ENCODE measurements around the gene HBZ. TPM values are rescaled to one million over a fixed set of nuclear protein-coding genes. Genes with fewer than 3 reads are reported as not detected.
"Not testable (repeated sequence)": the region's sequence is repeated elsewhere in the genome, so short reads cannot be mapped to it uniquely, and the experiment has no call there.

HBZ gene
- total RNA-seq, 1 experiment from 2014 or later = 1.1 TPM

GRCh38 chr16:149024-149660 is 3.3 kb upstream of the HBZ start:
- Histone ChIP-seq H3K4me1 (ENCODE audit: control insufficient read depth, insufficient read depth, low read length) (no peaks in the 10 kb centered on the region), H3K27ac (ENCODE audit: low read length) (no peak overlapping the region), H3K9me3 (ENCODE audit: control insufficient read depth, insufficient read depth, low read depth, low read length) (no peaks in the 10 kb centered on the region), H3K27me3 (ENCODE audit: control insufficient read depth, insufficient read depth, low read length) (no peaks in the 10 kb centered on the region), H3K4me3 (ENCODE audit: low read depth in 2 of 2, low read length in 2 of 2) (no peak overlapping the region), H3K36me3 (ENCODE audit: control insufficient read depth, insufficient read depth, low read length) (no peaks in the 10 kb centered on the region)
- no peak for DNase-seq (ENCODE audit: low read depth, low spot score)
- ChIA-PET POLR2A (interaction anchor here (0.6 kb wide), 1 partner anchor 144 kb away, joined by 13 read pairs; no protein-coding TSS in a partner anchor), CTCF (no interaction called here)
- in situ Hi-C loops (cut with HindIII; ENCODE audit: low pct_unique_long_range_greater_than_20kb, low sequenced_read_pairs) (no loop called here), intact Hi-C loops (cut with micrococcal nuclease; ENCODE audit: unreplicated experiment) (no loop called here)
- BruUV-seq (replicated peaks) = no TSS peak
- no peak for TF ChIP-seq REST (IDR thresholded peaks at IDR 0.05; ENCODE audit: insufficient read depth in 1 of 2, low read depth in 2 of 2, low read length in 1 of 2)
- no peak for ATAC-seq

GRCh38 chr16:153129-153521 is 681 bp downstream of the HBZ start:
- DNase-seq (ENCODE audit: low read depth, low spot score); H3K9me3 ChIP-seq (ENCODE audit: control insufficient read depth, insufficient read depth, low read depth, low read length); intact Hi-C loops (cut with micrococcal nuclease; ENCODE audit: unreplicated experiment); H3K4me3 ChIP-seq (ENCODE audit: low read depth in 2 of 2, low read length in 2 of 2); POLR2A ChIA-PET; CTCF ChIA-PET; H3K27ac ChIP-seq (ENCODE audit: low read length); H3K36me3 ChIP-seq (ENCODE audit: control insufficient read depth, insufficient read depth, low read length); in situ Hi-C loops (cut with HindIII; ENCODE audit: low pct_unique_long_range_greater_than_20kb, low sequenced_read_pairs); BruUV-seq (replicated peaks); H3K27me3 ChIP-seq (ENCODE audit: control insufficient read depth, insufficient read depth, low read length); H3K4me1 ChIP-seq (ENCODE audit: control insufficient read depth, insufficient read depth, low read length): not testable (repeated sequence)
- peak; percentile 50 for ATAC-seq

DNA sequence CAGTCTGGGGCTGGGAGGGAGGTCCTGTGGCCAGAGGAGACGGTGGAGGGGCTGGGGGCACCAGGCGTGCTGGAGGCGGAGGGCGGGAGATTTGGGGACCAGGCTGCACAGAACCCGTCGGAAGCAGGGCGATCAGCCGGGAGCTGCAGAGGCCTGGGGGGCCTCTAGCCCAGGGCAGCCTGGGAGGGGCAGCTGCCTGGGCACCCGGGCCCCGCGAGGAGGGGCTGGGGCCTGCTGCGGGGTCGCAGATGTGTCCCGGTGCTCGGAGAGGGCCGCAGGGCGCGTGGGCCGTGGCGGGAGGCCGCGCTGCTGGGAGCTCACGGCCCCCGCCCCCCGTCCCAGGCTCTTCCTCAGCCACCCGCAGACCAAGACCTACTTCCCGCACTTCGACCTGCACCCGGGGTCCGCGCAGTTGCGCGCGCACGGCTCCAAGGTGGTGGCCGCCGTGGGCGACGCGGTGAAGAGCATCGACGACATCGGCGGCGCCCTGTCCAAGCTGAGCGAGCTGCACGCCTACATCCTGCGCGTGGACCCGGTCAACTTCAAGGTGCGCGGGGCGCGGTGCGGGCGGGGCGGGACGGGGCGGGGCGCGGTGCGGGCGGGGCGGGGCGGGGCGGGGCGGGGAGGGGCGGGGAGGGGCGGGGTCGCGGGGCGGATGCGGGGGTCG is 1.2 kb downstream of the HBZ start:
- DNase-seq (ENCODE audit: low read depth, low spot score); in situ Hi-C loops (cut with HindIII; ENCODE audit: low pct_unique_long_range_greater_than_20kb, low sequenced_read_pairs); POLR2A ChIA-PET; H3K27me3 ChIP-seq (ENCODE audit: control insufficient read depth, insufficient read depth, low read length); BruUV-seq (replicated peaks); H3K9me3 ChIP-seq (ENCODE audit: control insufficient read depth, insufficient read depth, low read depth, low read length); H3K4me3 ChIP-seq (ENCODE audit: low read depth in 2 of 2, low read length in 2 of 2); H3K36me3 ChIP-seq (ENCODE audit: control insufficient read depth, insufficient read depth, low read length); intact Hi-C loops (cut with micrococcal nuclease; ENCODE audit: unreplicated experiment); H3K27ac ChIP-seq (ENCODE audit: low read length); CTCF ChIA-PET; H3K4me1 ChIP-seq (ENCODE audit: control insufficient read depth, insufficient read depth, low read length): not testable (repeated sequence)
- peak; percentile 66 for ATAC-seq

Data from Panc1 (cell line).